ENCODE data around the gene LIN54. TPM values are rescaled to one million over a fixed set of nuclear protein-coding genes. Genes with fewer than 3 reads are reported as not detected.

The LIN54 gene
- polyA plus RNA-seq, 1 donor (not counting 4 experiments of a cell fraction or from before 2014, with no cell fraction given): 8.1 TPM

GRCh38 chr4:82901183-82901718 lies 109.4 kb downstream of the LIN54 start:
- Histone ChIP-seq H3K9ac (ENCODE audit: control insufficient read depth, extremely low read depth, insufficient read depth, low read length) (peak overlapping the region; percentile 92), H3K4me1 (ENCODE audit: control insufficient read depth, extremely low read depth, insufficient read depth, low read length) (peaks cover 18% of the 10 kb centered on the region), H3K79me2 (ENCODE audit: control insufficient read depth, insufficient read depth, low read length) (peaks cover 43% of the 10 kb centered on the region), H3K27ac (ENCODE audit: control insufficient read depth, insufficient read depth, low read length) (peak overlapping the region; percentile 92), H3K4me2 (ENCODE audit: control insufficient read depth, extremely low read depth, insufficient read depth, low read depth, low read length) (peak overlapping the region; percentile 71), H3K4me3 (ENCODE audit: control insufficient read depth in 2 of 3, extremely low read depth in 1 of 3, insufficient read depth in 2 of 3, low read depth in 1 of 3, low read length in 3 of 3) (peak overlapping the region; percentile 65 to 98 (median 75)), H4K20me1 (ENCODE audit: control insufficient read depth, extremely low read depth, insufficient read depth, low read length) (no peaks in the 10 kb centered on the region), H2AFZ (ENCODE audit: control insufficient read depth, low read length) (peak overlapping the region; percentile 84), H3K9me1 (ENCODE audit: control insufficient read depth, extremely low read depth, insufficient read depth, low read length) (no peaks in the 10 kb centered on the region), H3K9me3 (ENCODE audit: control insufficient read depth, low read depth, low read length) (no peaks in the 10 kb centered on the region), H3K27me3 (ENCODE audit: control insufficient read depth, extremely low read depth, insufficient read depth, low read length) (no peaks in the 10 kb centered on the region), H3K36me3 (ENCODE audit: control insufficient read depth in 2 of 2, extremely low read depth in 1 of 2, insufficient read depth in 2 of 2, low read length in 2 of 2) (peaks cover 7 to 8% of the 10 kb centered on the region in 2 experiments)
- no peak for DNase-seq (ENCODE audit: low read depth, low spot score)
- dilution Hi-C loops (cut with MboI; ENCODE audit: extremely low pct_ligation_motif_present, low sequenced_read_pairs): no loop called here
- no peak for TF ChIP-seq EZH2 (IDR thresholded peaks at IDR 0.05; ENCODE audit: low read length)
- TF ChIP-seq, protein P1, sequence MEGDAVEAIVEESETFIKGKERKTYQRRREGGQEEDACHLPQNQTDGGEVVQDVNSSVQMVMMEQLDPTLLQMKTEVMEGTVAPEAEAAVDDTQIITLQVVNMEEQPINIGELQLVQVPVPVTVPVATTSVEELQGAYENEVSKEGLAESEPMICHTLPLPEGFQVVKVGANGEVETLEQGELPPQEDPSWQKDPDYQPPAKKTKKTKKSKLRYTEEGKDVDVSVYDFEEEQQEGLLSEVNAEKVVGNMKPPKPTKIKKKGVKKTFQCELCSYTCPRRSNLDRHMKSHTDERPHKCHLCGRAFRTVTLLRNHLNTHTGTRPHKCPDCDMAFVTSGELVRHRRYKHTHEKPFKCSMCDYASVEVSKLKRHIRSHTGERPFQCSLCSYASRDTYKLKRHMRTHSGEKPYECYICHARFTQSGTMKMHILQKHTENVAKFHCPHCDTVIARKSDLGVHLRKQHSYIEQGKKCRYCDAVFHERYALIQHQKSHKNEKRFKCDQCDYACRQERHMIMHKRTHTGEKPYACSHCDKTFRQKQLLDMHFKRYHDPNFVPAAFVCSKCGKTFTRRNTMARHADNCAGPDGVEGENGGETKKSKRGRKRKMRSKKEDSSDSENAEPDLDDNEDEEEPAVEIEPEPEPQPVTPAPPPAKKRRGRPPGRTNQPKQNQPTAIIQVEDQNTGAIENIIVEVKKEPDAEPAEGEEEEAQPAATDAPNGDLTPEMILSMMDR (optimal IDR thresholded peaks at IDR 0.05 in 1 of 3, IDR thresholded peaks at IDR 0.05 in 1 of 3, conservative IDR thresholded peaks at IDR 0.05 in 1 of 3; ENCODE audit: extremely low read depth in 1 of 3, insufficient read depth in 2 of 3, low read length in 3 of 3): no peak
- peak; percentile 20 for FAIRE-seq

- peaks cover 49% of the 10 kb centered on the region for H3K79me2 ChIP-seq (ENCODE audit: control insufficient read depth, insufficient read depth, low read length)
These were observed 110.0 kb downstream of the LIN54 start, which contains the start of gene THAP9 for GRCh38 chr4:82900411-82901182. Gene THAP9 (plus strand): TSS chr4:82900735. CDS start chr4:82900803, 68 bp downstream.

More at GRCh38 chr4:82900411-82901182, 110.0 kb downstream of the LIN54 start, which contains the start of gene THAP9:
- Histone ChIP-seq H3K27ac (ENCODE audit: control insufficient read depth, insufficient read depth, low read length) (peak within 1 kb of the TSS; percentile 92), H3K9ac (ENCODE audit: control insufficient read depth, extremely low read depth, insufficient read depth, low read length) (peak within 1 kb of the TSS; percentile 92), H3K9me3 (ENCODE audit: control insufficient read depth, low read depth, low read length) (no peaks in the 10 kb centered on the region), H3K4me3 (ENCODE audit: control insufficient read depth in 2 of 3, extremely low read depth in 1 of 3, insufficient read depth in 2 of 3, low read depth in 1 of 3, low read length in 3 of 3) (peak within 1 kb of the TSS; percentile 75 to 98 (median 93)), H2AFZ (ENCODE audit: control insufficient read depth, low read length) (peak within 1 kb of the TSS; percentile 84), H3K9me1 (ENCODE audit: control insufficient read depth, extremely low read depth, insufficient read depth, low read length) (no peaks in the 10 kb centered on the region), H4K20me1 (ENCODE audit: control insufficient read depth, extremely low read depth, insufficient read depth, low read length) (no peaks in the 10 kb centered on the region), H3K36me3 (ENCODE audit: control insufficient read depth in 2 of 2, extremely low read depth in 1 of 2, insufficient read depth in 2 of 2, low read length in 2 of 2) (peaks cover 8% of the 10 kb centered on the region in 2 experiments), H3K27me3 (ENCODE audit: control insufficient read depth, extremely low read depth, insufficient read depth, low read length) (no peaks in the 10 kb centered on the region), H3K4me2 (ENCODE audit: control insufficient read depth, extremely low read depth, insufficient read depth, low read depth, low read length) (peak within 1 kb of the TSS; percentile 78), H3K4me1 (ENCODE audit: control insufficient read depth, extremely low read depth, insufficient read depth, low read length) (peaks cover 15% of the 10 kb centered on the region)
- dilution Hi-C loops (cut with MboI; ENCODE audit: extremely low pct_ligation_motif_present, low sequenced_read_pairs): no loop called here
- DNase-seq (ENCODE audit: low read depth, low spot score) (peak; percentile 93), FAIRE-seq (peak; percentile 94)
- TF ChIP-seq EZH2 (IDR thresholded peaks at IDR 0.05; ENCODE audit: low read length): no peak
- TF ChIP-seq, protein P1 (optimal IDR thresholded peaks at IDR 0.05 in 1 of 3, IDR thresholded peaks at IDR 0.05 in 1 of 3, conservative IDR thresholded peaks at IDR 0.05 in 1 of 3; ENCODE audit: extremely low read depth in 1 of 3, insufficient read depth in 2 of 3, low read length in 3 of 3): no peak
